Stimulated activated naive CD8-positive, alpha-beta T cell treated with anti-CD3 and anti-CD28 coated beads, Interleukin-15, amount 100 ng/mL, for 72 hours (primary cell): ENCODE measurements around the gene APOC4.
A peak's percentile ranks its signal among the peaks of the same experiment; 100 is the strongest.

Experiments used
- ATAC-seq: fragments of 150-1000 bp; cut with Tn5 transposase; 2 replicates; pipeline ENCODE4 v1.10.0; 2021; ENCODE audit warnings: mild to moderate bottlenecking, moderate library complexity
- DNase-seq, 2 donors: peaks; one replicate each; pipeline ENCODE4 v3.0.0; 2021 to 2022
- H3K27ac Mint-ChIP-seq, 2 donors: one replicate each; pipeline ENCODE4 v1.8.0; 2022; ENCODE audit warnings: mild to moderate bottlenecking in 2 of 2, mixed read lengths in 2 of 2, moderate library complexity in 2 of 2
- H3K27me3 Mint-ChIP-seq: one replicate; pipeline ENCODE4 v1.8.0; 2022; ENCODE audit warnings: mixed read lengths
- H3K4me1 Mint-ChIP-seq: one replicate; pipeline ENCODE4 v1.8.0; 2022; ENCODE audit warnings: mild to moderate bottlenecking, mixed read lengths
- H3K4me3 Mint-ChIP-seq, 2 donors: one replicate each; pipeline ENCODE4 v1.8.0; 2022; ENCODE audit warnings: mild to moderate bottlenecking in 2 of 2, mixed read lengths in 2 of 2, moderate library complexity in 1 of 2
- H3K9me3 Mint-ChIP-seq, 2 donors: one replicate each; pipeline ENCODE4 v1.8.0; 2022; ENCODE audit warnings: mixed read lengths in 2 of 2

The APOC4 gene

GRCh38 chr19:44942067-44942571 lies at the start of gene APOC4:
TSS of gene APOC4 (plus strand) at chr19:44942237. CDS start at chr19:44942278, 41 bp downstream.
- H3K9me3 Mint-ChIP-seq = no peaks in the 10 kb centered on the region

GRCh38 chr19:44892932-44893331 lies 49.1 kb upstream of the APOC4 start:
- no peak for ATAC-seq
- no peak for DNase-seq
- Mint-ChIP-seq H3K9me3 (no peaks in the 10 kb centered on the region), H3K27ac (peak overlapping the region; percentile 52 to 82), H3K4me1 (peaks cover 55% of the 10 kb centered on the region), H3K27me3 (no peaks in the 10 kb centered on the region), H3K4me3 (peak overlapping the region; percentile 80 to 90)

More at GRCh38 chr19:44942067-44942571, at the start of gene APOC4:
- ATAC-seq = no peak
- DNase-seq = no peak
- Mint-ChIP-seq H3K27ac (no peak within 1 kb of the TSS), H3K4me1 (peaks cover 4% of the 10 kb centered on the region), H3K27me3 (no peaks in the 10 kb centered on the region), H3K4me3 (no peak within 1 kb of the TSS)

DNA sequence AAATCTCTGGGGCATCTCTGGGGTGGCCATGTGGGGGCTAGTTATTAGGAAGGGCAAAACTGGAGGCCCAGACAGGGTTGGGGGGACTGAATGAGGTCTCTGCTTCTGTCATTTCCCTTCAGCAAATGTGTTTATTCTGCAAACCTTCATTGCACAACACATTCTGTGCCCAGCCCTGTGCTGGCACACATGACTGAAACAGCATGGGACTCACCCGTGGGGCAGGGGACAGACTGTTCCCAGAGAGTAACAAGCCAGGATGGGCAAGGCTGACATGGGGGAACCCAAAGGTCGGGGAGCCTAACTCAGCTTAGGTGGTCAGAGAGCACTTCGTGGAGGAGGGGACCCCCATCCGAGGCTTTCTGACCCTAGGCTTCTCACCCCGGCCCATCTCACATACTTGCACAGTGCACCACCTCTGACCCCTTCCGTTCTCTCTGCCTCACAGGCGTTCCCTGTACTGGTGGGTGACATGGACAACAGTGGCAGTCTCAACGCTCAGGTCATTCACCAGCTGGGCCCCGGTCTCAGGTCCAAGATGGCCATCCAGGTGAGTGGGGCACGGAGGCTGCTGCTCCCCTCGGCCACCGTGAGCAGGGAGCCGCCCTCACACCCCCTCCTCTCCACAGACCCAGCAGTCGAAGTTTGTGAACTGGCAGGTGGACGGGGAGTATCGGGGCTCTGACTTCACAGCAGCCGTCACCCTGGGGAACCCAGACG lies 48.5 kb upstream of the APOC4 start:
- Mint-ChIP-seq H3K27ac (no peak overlapping the region), H3K4me3 (peak overlapping the region; percentile 80 to 90)
- ATAC-seq = no peak

GRCh38 chr19:44894052-44894400 lies 48.0 kb upstream of the APOC4 start:
- Mint-ChIP-seq H3K27me3 (no peaks in the 10 kb centered on the region), H3K27ac (no peak overlapping the region), H3K4me1 (peaks cover 53% of the 10 kb centered on the region), H3K9me3 (no peaks in the 10 kb centered on the region), H3K4me3 (no peak overlapping the region)
- DNase-seq (no peak), ATAC-seq (no peak)

More for the DNA sequence above, 48.5 kb upstream of the APOC4 start:
- Mint-ChIP-seq H3K4me1 (peaks cover 55% of the 10 kb centered on the region), H3K9me3 (no peaks in the 10 kb centered on the region), H3K27me3 (no peaks in the 10 kb centered on the region)
- DNase-seq = no peak

DNA sequence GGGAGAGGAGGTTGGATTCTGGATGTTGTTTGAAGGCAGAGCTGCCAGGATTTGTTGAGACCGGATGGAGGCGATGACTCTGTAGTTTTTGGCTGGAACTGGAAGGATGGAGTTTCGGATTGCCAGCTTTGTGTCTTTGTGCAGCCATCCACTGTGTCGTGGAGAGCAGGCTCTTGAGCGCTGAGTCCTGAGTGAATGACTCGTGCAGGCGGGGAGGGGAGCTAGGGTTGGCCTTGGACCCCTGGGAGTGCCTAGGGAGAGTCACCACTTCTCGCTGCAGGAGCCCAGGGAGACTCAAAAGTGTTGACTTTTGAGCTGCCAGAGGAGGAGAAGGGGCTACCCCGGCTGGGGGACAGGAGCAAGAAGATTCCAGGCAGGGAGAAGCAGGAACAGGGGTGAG lies 47.1 kb upstream of the APOC4 start:
- no peaks in the 10 kb centered on the region for H3K27me3 Mint-ChIP-seq
- H3K9me3 Mint-ChIP-seq = no peaks in the 10 kb centered on the region
- DNase-seq (no peak), ATAC-seq (no peak)
- peaks cover 47% of the 10 kb centered on the region for H3K4me1 Mint-ChIP-seq
- H3K27ac Mint-ChIP-seq = peak overlapping the region in 1 of 2 donors; percentile 90
- no peak overlapping the region for H3K4me3 Mint-ChIP-seq

GRCh38 chr19:44897835-44898234 lies 44.2 kb upstream of the APOC4 start:
- Mint-ChIP-seq H3K27me3 (no peaks in the 10 kb centered on the region), H3K4me1 (peaks cover 33% of the 10 kb centered on the region), H3K4me3 (no peak overlapping the region), H3K27ac (no peak overlapping the region), H3K9me3 (no peaks in the 10 kb centered on the region)
- DNase-seq (no peak), ATAC-seq (no peak)

DNA sequence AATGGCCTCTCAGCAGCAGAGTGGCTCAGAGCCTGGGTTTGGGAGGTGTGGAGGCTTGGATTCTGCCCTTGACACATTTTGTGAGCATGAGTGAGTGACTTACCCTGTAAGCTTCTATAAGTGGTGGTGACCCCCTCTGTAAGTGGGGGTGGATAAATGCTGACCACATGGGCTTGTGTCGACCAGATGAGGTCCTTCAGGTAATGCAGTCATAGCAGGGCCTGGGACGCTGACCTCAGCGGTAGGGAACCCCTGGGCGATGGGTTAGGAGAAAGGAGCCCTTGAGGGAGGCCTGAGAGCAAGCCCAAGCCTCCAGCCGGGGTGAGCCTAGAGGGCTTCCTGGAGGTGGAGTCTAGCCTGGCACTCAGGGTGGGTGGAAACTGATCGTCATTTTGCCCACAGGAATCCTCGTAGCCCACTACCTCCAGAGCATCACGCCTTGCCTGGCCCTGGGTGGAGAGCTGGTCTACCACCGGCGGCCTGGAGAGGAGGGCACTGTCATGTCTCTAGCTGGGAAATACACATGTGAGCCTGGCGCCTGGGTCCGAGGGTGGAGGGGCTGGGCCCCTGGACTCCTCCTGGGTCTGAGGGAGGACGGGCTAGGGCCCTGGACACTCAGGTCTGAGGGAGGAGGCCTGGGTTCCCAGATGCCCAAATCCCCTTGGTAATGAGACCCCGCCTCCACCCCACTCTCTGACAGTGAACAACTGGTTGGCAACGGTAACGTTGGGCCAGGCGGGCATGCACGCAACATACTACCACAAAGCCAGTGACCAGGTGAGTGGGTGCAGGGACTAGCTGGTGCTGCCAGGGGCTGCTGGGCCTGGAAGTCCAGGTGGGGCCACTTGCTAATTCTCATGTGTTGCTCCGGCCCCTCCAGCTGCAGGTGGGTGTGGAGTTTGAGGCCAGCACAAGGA lies 41.5 kb upstream of the APOC4 start:
- Mint-ChIP-seq H3K4me3 (no peak overlapping the region), H3K9me3 (no peaks in the 10 kb centered on the region), H3K27ac (peak overlapping the region in 1 of 2 donors; percentile 20), H3K4me1 (peaks cover 17% of the 10 kb centered on the region), H3K27me3 (peaks cover 10% of the 10 kb centered on the region)
- no peak for ATAC-seq
- DNase-seq = no peak

- peaks cover 22% of the 10 kb centered on the region for H3K4me1 Mint-ChIP-seq
- ATAC-seq (peak; percentile 32), DNase-seq (no peak)
- no peak overlapping the region for H3K4me3 Mint-ChIP-seq
- no peaks in the 10 kb centered on the region for H3K9me3 Mint-ChIP-seq
- H3K27ac Mint-ChIP-seq = no peak overlapping the region
- H3K27me3 Mint-ChIP-seq = peaks cover 35% of the 10 kb centered on the region
These were observed 38.8 kb upstream of the APOC4 start for GRCh38 chr19:44903216-44903601.

DNA sequence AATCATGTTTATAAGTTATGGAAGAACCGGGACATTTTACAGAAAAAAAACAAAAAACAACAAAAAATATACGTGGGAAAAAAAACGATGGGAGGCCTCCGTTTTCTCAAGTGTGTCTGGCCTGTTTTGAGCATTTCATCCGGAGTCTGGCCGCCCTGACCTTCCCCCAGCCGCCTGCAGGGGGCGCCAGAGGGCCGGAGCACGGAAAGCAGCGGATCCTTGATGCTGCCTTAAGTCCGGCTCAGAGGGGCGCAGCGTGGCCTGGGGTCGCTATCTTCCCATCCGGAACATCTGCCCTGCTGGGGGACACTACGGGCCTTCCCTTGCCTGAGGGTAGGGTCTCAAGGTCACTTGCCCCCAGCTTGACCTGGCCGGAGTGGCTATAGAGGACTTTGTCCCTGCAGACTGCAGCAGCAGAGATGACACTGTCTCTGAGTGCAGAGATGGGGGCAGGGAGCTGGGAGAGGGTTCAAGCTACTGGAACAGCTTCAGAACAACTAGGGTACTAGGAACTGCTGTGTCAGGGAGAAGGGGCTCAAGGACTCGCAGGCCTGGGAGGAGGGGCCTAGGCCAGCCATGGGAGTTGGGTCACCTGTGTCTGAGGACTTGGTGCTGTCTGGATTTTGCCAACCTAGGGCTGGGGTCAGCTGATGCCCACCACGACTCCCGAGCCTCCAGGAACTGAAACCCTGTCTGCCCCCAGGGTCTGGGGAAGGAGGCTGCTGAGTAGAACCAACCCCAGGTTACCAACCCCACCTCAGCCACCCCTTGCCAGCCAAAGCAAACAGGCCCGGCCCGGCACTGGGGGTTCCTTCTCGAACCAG lies 38.2 kb upstream of the APOC4 start:
- Mint-ChIP-seq H3K9me3 (no peaks in the 10 kb centered on the region), H3K27me3 (peaks cover 35% of the 10 kb centered on the region), H3K4me1 (peaks cover 22% of the 10 kb centered on the region), H3K27ac (no peak overlapping the region), H3K4me3 (no peak overlapping the region)
- ATAC-seq (peak; percentile 56), DNase-seq (peak; percentile 71 to 76)

DNA sequence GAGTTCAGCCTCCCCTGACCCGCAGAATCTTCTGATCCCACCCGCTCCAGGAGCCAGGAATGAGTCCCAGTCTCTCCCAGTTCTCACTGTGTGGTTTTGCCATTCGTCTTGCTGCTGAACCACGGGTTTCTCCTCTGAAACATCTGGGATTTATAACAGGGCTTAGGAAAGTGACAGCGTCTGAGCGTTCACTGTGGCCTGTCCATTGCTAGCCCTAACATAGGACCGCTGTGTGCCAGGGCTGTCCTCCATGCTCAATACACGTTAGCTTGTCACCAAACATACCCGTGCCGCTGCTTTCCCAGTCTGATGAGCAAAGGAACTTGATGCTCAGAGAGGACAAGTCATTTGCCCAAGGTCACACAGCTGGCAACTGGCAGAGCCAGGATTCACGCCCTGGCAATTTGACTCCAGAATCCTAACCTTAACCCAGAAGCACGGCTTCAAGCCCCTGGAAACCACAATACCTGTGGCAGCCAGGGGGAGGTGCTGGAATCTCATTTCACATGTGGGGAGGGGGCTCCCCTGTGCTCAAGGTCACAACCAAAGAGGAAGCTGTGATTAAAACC lies 37.5 kb upstream of the APOC4 start:
- Mint-ChIP-seq H3K27me3 (peaks cover 40% of the 10 kb centered on the region), H3K4me1 (peaks cover 22% of the 10 kb centered on the region), H3K27ac (no peak overlapping the region), H3K4me3 (no peak overlapping the region), H3K9me3 (no peaks in the 10 kb centered on the region)
- DNase-seq (no peak), ATAC-seq (no peak)

DNA sequence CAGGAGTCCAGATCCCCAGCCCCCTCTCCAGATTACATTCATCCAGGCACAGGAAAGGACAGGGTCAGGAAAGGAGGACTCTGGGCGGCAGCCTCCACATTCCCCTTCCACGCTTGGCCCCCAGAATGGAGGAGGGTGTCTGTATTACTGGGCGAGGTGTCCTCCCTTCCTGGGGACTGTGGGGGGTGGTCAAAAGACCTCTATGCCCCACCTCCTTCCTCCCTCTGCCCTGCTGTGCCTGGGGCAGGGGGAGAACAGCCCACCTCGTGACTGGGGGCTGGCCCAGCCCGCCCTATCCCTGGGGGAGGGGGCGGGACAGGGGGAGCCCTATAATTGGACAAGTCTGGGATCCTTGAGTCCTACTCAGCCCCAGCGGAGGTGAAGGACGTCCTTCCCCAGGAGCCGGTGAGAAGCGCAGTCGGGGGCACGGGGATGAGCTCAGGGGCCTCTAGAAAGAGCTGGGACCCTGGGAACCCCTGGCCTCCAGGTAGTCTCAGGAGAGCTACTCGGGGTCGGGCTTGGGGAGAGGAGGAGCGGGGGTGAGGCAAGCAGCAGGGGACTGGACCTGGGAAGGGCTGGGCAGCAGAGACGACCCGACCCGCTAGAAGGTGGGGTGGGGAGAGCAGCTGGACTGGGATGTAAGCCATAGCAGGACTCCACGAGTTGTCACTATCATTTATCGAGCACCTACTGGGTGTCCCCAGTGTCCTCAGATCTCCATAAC lies 36.4 kb upstream of the APOC4 start, which contains the start of gene APOE:
APOE (plus strand) TSS at position 360 of the 724 bp plus-strand sequence. CDS start 829 bp downstream, outside the sequence.
- peak within 1 kb of the TSS; percentile 52 to 78 for H3K4me3 Mint-ChIP-seq
- ATAC-seq (peak; percentile 21), DNase-seq (no peak)
- no peaks in the 10 kb centered on the region for H3K9me3 Mint-ChIP-seq
- peaks cover 49% of the 10 kb centered on the region for H3K27me3 Mint-ChIP-seq
- no peak within 1 kb of the TSS for H3K27ac Mint-ChIP-seq
- H3K4me1 Mint-ChIP-seq = peaks cover 22% of the 10 kb centered on the region

DNA sequence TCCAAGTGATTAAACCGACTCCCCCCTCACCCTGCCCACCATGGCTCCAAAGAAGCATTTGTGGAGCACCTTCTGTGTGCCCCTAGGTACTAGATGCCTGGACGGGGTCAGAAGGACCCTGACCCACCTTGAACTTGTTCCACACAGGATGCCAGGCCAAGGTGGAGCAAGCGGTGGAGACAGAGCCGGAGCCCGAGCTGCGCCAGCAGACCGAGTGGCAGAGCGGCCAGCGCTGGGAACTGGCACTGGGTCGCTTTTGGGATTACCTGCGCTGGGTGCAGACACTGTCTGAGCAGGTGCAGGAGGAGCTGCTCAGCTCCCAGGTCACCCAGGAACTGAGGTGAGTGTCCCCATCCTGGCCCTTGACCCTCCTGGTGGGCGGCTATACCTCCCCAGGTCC lies 34.4 kb upstream of the APOC4 start:
- Mint-ChIP-seq H3K9me3 (no peaks in the 10 kb centered on the region), H3K27ac (no peak overlapping the region), H3K4me3 (no peak overlapping the region), H3K27me3 (peaks cover 69% of the 10 kb centered on the region), H3K4me1 (peaks cover 25% of the 10 kb centered on the region)
- ATAC-seq = no peak
- DNase-seq = no peak

DNA sequence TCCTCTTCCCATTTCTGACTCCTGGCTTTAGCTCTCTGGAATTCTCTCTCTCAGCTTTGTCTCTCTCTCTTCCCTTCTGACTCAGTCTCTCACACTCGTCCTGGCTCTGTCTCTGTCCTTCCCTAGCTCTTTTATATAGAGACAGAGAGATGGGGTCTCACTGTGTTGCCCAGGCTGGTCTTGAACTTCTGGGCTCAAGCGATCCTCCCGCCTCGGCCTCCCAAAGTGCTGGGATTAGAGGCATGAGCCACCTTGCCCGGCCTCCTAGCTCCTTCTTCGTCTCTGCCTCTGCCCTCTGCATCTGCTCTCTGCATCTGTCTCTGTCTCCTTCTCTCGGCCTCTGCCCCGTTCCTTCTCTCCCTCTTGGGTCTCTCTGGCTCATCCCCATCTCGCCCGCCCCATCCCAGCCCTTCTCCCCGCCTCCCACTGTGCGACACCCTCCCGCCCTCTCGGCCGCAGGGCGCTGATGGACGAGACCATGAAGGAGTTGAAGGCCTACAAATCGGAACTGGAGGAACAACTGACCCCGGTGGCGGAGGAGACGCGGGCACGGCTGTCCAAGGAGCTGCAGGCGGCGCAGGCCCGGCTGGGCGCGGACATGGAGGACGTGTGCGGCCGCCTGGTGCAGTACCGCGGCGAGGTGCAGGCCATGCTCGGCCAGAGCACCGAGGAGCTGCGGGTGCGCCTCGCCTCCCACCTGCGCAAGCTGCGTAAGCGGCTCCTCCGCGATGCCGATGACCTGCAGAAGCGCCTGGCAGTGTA lies 33.8 kb upstream of the APOC4 start:
- Mint-ChIP-seq H3K27me3 (peaks cover 75% of the 10 kb centered on the region), H3K4me3 (no peak overlapping the region), H3K4me1 (peaks cover 23% of the 10 kb centered on the region), H3K27ac (no peak overlapping the region), H3K9me3 (no peaks in the 10 kb centered on the region)
- ATAC-seq = no peak
- no peak for DNase-seq

- Mint-ChIP-seq H3K27ac (no peak overlapping the region), H3K4me3 (no peak overlapping the region), H3K9me3 (no peaks in the 10 kb centered on the region), H3K27me3 (peaks cover 81% of the 10 kb centered on the region), H3K4me1 (peaks cover 28% of the 10 kb centered on the region)
- DNase-seq (no peak), ATAC-seq (no peak)
These were observed 33.2 kb upstream of the APOC4 start for GRCh38 chr19:44908836-44909261.
